LNCAP (cell line): ENCODE results near the gene ZKSCAN3.

Experiments
- TF ChIP-seq, protein P1 (sequence below): fragments of 450-650 bp; IDR thresholded peaks from 2 replicates; pipeline ENCODE4 v1.5.1; 2017; ENCODE audit warnings: mild to moderate bottlenecking

The ZKSCAN3 gene

DNA sequence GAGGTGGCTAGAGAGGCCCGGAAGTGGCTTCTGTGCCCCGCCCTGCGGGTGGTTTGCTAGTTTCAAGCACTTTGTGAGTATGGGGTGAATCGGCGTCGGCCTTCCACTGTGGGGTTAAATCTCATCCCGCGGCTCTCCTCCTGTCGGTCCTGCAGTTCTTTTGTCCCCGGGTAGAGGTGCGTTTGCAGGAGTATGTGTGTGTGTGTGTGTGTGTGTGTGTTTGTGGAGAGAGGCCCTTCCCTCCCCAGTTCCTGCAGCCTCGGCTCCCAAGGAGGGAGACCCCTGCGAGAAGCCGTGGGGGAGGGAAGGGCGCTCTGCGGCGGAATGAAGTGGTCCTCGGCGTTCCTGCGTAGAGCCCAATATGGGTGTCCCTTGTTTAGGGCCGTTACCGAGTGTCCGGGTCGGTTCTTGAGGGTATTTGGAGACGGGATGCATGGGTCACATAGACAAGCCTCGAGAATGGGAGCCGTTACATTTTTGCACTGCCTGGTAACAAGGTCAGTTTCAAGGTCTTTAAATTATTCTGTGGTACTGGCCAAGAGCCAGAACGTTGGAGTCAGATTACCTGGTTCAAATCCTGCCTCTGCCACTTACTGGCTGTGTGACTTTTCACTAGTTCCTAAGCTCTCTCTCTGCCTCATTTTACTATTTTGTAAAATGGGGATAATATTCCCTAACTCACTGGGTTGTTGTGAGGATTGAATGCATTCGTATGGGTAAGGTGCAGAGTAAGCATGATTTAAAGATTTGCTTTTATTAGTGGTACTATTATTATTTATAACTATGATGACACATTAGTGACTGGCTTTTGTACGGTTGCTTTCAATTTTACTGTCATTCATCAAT lies at the start of gene ZKSCAN3:
ZKSCAN3 (plus strand) TSS at position 56 of the 846 bp plus-strand sequence. CDS start 9,640 bp downstream, outside the sequence.
- TF ChIP-seq, protein P1, sequence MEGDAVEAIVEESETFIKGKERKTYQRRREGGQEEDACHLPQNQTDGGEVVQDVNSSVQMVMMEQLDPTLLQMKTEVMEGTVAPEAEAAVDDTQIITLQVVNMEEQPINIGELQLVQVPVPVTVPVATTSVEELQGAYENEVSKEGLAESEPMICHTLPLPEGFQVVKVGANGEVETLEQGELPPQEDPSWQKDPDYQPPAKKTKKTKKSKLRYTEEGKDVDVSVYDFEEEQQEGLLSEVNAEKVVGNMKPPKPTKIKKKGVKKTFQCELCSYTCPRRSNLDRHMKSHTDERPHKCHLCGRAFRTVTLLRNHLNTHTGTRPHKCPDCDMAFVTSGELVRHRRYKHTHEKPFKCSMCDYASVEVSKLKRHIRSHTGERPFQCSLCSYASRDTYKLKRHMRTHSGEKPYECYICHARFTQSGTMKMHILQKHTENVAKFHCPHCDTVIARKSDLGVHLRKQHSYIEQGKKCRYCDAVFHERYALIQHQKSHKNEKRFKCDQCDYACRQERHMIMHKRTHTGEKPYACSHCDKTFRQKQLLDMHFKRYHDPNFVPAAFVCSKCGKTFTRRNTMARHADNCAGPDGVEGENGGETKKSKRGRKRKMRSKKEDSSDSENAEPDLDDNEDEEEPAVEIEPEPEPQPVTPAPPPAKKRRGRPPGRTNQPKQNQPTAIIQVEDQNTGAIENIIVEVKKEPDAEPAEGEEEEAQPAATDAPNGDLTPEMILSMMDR, result no peak

DNA sequence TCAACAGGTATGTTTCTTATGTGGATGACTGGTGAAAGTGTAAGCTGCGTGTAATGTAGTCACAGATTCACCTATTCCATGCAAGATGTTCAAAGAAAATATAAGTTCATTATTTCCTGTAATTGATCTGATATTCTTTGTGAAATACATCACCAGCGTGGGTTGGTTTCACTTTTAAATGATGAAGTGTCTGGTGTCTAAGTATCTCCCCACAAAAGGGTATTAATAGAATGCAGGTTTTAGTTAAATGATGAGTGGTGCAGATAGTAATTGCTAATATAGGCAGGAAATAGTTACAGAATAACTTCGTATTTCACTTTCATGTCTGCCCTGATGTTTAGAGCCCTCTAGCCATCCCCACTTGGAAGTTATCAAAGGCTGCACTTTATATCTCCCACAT lies 46.2 kb upstream of the ZKSCAN3 start:
- TF ChIP-seq, protein P1, result no peak

DNA sequence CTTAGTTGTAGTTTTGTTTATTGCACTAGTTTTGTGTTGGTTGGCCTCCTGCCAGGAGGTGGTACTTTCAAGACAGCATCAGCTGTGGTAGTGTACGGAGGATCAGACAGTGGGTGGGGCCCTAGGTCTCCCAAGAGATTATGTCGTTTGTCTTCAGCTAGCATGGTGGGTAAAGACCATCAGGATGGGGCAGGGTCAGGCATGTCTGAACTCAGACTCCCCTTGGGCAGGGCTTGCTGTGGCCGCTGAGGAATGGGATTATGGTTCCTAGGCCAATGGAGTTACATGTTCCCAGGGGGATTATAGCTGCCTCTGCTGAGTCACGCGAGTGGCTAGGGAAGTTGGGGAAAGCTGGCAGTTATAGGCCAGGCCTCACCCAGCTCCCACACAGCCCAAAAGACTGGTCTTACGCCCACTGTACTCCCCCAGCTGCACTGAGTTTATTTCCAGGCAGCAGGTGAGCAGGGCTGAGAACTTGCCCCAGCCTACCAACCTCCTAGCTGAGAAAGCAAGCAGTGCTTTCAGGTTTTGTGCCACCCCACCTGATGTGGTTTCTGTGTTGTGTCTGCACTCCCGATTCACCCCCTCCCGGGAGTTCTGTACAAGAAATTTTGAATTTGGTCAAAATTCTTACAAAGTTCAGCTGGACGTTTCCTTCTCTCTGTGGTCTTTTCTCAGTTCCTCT lies 38.5 kb upstream of the ZKSCAN3 start:
- TF ChIP-seq, protein P1, result no peak

GRCh38 chr6:28312939-28313338 lies 36.8 kb upstream of the ZKSCAN3 start:
- TF ChIP-seq, protein P1, result no peak

DNA sequence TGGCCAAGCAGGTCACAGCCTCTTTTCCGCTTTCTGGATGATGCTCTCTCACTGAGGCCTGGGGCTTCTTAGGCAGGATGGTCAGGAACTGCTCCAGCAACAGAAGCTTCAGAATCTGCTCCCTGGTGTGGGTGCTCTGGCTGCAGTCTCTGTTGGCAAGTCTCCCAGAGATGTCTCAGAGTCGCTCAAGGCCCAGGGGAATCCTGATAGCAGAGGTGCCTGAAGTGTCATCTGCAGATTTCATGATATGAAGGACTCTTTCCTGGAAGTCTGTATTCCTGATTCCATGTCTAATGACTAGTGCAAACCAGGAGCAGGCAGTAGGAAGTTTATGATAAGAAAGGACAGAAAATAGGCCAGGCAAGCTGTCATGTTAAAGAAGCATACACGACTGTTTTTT lies 34.1 kb upstream of the ZKSCAN3 start:
- TF ChIP-seq, protein P1, result no peak

DNA sequence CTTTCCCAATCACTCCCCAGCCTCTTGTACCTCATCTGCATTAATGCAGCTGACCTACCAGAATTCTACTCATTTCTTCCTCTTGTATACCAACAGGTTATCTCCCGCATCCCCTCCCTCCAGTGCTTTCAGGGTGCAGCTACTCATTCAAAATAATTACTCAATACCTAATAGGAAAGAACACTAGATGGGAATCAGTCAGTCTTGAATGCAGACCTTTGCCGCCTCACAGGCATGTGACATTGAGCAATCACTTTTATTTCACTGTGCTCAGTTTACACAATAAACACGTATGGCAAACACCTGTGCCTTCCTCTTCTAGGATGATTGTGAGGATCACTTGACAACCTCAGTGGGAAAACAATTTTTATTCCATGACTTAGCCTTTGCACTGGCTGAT lies 27.1 kb upstream of the ZKSCAN3 start:
- TF ChIP-seq, protein P1, result no peak

DNA sequence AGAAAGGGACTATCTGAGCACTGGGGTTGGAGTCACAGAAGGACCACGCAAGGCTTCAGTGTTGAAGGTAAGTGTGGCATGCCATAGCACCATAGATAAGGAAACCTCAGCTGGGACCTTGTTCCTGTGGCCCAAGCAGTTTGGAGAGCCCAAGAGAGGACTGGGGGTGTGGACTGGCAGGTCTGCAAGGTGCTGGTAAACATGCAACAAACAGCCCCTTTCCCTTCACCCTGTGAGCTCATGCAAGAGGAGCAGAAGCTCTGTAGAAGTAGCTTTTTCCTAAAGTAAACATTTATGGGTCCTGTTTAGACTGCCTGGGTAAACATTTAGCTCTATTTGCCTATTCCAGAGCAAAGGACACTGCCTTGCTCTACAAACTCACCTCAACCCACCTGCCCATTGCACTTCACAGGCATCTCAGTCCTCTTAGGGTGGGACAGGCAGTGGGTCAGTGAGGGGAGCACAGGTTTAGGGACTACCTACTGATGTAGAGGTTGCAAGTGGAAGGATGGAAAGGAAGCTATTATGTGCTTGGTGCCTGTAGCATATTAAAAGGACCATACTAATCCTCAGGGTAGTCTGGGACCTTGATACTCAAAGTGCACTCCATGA lies 25.8 kb upstream of the ZKSCAN3 start:
- TF ChIP-seq, protein P1, result no peak
